Ishikawa (cell line): Measurements from ENCODE around the gene C11orf98.
A peak's percentile ranks its signal among the peaks of the same experiment; 100 is the strongest.

Source experiments
- CEBPB ChIP-seq: IDR thresholded peaks from 2 replicates; pipeline ENCODE4 v1.6.1; 2012
- CREB1 ChIP-seq: IDR thresholded peaks from 2 replicates; pipeline ENCODE4 v1.6.1; 2012; ENCODE audit warnings: low read depth
- EGR1 ChIP-seq: IDR thresholded peaks from 2 replicates; pipeline ENCODE4 v1.6.1; 2012
- EP300 ChIP-seq: IDR thresholded peaks from 2 replicates; pipeline ENCODE4 v1.6.1; 2012; ENCODE audit warnings: borderline replicate concordance
- FOXM1 ChIP-seq: IDR thresholded peaks from 2 replicates; pipeline ENCODE4 v1.6.1; 2012; ENCODE audit warnings: low read depth, borderline replicate concordance
- MAX ChIP-seq: IDR thresholded peaks from 2 replicates; pipeline ENCODE4 v1.6.1; 2012
- NFIC ChIP-seq: IDR thresholded peaks from 2 replicates; pipeline ENCODE4 v1.6.1; 2012
- RAD21 ChIP-seq: IDR thresholded peaks from 2 replicates; pipeline ENCODE4 v1.6.1; 2012; ENCODE audit warnings: low read depth
- REST ChIP-seq: IDR thresholded peaks from 2 replicates; pipeline ENCODE4 v1.6.1; 2012; ENCODE audit warnings: low read depth, mild to moderate bottlenecking
- TAF1 ChIP-seq: IDR thresholded peaks from 2 replicates; pipeline ENCODE4 v1.6.1; 2012; ENCODE audit warnings: low read depth, mild to moderate bottlenecking
- TCF12 ChIP-seq: IDR thresholded peaks from 2 replicates; pipeline ENCODE4 v1.6.1; 2012; ENCODE audit warnings: low read depth
- TEAD4 ChIP-seq: IDR thresholded peaks from 2 replicates; pipeline ENCODE4 v1.6.1; 2012
- USF1 ChIP-seq: IDR thresholded peaks from 2 replicates; pipeline ENCODE4 v1.6.1; 2012
- YY1 ChIP-seq: IDR thresholded peaks from 2 replicates; pipeline ENCODE4 v1.6.1; 2012; ENCODE audit warnings: low read depth
- ZBTB7A ChIP-seq: IDR thresholded peaks from 2 replicates; pipeline ENCODE4 v1.6.1; 2012; ENCODE audit warnings: low read depth

The C11orf98 gene

GRCh38 chr11:62666259-62666926, 1.4 kb upstream of the C11orf98 start:
- TF ChIP-seq REST (no peak), NFIC (no peak), YY1 (no peak), TCF12 (no peak), USF1 (no peak), MAX (no peak), TEAD4 (no peak), ZBTB7A (no peak), EP300 (no peak), EGR1 (no peak), CREB1 (no peak), TAF1 (no peak), CEBPB (no peak), FOXM1 (no peak), RAD21 (no peak)

DNA sequence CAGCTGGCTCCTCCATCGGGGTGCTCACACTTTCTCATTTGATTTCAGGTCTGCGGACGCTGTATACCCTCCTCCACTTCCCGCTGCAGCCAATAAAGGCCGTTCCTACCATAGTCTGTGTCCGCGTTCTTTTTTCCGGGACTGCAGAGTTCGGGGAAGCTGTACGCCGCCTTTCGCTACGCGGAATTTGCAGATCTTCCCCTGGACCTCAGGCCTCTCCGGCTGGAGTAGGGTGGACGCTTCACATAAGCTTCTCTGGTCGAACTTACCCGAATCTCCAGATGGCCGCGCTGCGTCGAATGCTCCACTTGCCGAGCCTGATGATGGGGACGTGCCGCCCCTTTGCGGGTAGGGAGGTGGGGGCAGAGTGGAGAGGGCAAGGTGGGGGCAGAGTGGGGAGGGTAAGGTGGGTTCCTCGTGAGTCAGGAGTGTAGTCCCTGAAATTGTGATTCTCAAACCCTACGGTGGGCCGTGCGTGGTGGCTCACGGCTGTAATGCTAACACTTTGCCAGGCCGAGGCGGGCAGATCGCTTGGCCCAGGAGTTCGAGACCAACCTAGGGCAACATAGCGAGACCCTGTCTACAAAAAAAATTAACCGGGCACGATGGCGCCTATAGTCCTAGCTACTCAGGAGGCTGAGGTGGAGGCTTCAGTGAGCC, 719 bp upstream of the C11orf98 start:
- TF ChIP-seq NFIC: 0 out of 2 replicates have a peak, but pooled peaks have one; percentile 1
- no peak for TF ChIP-seq YY1
- TF ChIP-seq MAX: peak; percentile 47
- TF ChIP-seq FOXM1: no peak
- no peak for TF ChIP-seq CEBPB
- TF ChIP-seq EGR1: no peak
- TF ChIP-seq REST: no peak
- 0 out of 2 replicates have a peak, but pooled peaks have one; percentile 32 for TF ChIP-seq EP300

DNA sequence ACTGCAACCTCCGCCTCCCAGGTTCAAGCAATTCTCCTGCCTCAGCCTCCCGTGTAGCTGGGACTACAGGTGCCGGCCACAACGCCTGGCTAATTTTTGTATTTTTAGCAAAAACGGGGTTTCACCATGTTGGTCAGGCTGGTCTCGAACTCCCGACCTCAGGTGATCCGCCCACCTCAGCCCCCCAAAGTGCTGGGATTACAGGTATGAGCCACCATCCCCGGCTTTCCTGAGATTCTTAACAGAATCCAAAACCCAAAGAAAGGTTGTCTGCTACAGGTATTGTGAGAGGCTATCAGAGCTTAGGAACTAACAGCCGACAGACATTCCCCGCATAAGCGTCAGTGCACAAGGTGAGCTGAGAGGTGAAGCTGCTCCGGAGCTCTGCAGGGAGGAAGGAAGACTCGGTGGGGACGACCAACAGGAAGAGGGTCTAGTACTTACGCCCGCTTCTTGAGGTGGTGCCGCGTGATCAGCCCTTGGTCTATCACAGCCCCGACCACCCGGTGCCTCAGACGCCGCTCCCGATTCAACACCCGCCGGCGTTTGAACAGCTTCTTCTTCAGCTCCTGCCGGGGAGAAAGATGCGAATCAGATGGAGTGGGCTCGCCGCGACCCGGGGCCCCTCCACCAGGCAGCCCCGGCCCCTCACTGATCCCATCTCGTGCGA, 470 bp downstream of the C11orf98 start:
- TF ChIP-seq CREB1 (no peak), NFIC (no peak), MAX (peak; percentile 10; the same call in 1 of the 2 replicates), USF1 (no peak), TAF1 (no peak)

DNA sequence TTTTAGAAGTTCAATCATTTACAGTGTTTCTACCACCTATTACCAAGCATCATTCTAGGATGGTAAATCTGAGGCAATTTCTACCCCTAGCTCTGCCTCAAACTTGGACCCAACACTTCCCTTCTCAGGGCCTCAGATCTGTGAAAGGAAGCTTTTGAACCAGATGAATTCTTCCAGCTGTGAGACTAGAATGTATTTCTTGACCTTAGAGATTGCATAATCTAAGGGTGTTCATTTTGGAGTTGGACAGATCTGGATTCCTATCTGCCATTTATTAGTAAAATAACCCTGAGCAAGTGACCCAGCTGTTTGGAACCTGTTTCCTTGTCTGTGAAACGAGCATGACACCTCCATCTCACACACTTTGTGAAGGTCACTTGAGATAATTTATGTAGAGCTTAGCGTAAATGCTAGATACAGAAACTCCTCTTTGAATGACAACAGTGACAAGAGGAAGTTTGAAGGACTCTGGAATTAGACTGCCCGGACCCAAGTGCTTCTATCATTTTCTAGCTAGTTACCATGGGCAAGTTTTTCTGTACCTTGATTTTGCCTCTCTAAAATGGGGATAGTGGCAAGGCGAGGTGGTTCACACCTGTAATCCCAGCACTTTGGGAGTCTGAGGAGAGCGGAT, 8.1 kb downstream of the C11orf98 start:
- TF ChIP-seq TCF12: no peak
- TF ChIP-seq YY1: no peak
- no peak for TF ChIP-seq TAF1
- no peak for TF ChIP-seq TEAD4
- TF ChIP-seq CREB1: no peak
- no peak for TF ChIP-seq CEBPB
- TF ChIP-seq FOXM1: no peak
- no peak for TF ChIP-seq NFIC
- TF ChIP-seq MAX: no peak
- no peak for TF ChIP-seq RAD21
- TF ChIP-seq REST: no peak
- TF ChIP-seq USF1: no peak
